NCI-H524 (cell line): ENCODE results near the gene MTNR1B.

ENCODE experiments used
- DNase-seq, 2 experiments: peaks; one replicate each; lab custom pipeline; 2025; lab: John Stamatoyannopoulos, UW

MTNR1B gene

GRCh38 chr11:92969634-92970347, at the start of gene MTNR1B:
MTNR1B (plus strand) TSS chr11:92969651; CDS start chr11:92969726, 75 bp downstream.
- peak in 1 of 2 experiments; percentile 40 for DNase-seq

- peak; percentile 63 to 82 for DNase-seq
These were observed 49.1 kb upstream of the MTNR1B start for GRCh38 chr11:92920331-92920730.

- DNase-seq, result no peak
These were observed 46.7 kb upstream of the MTNR1B start for GRCh38 chr11:92922731-92923130.

- DNase-seq, result no peak
These were observed 40.2 kb upstream of the MTNR1B start for GRCh38 chr11:92929246-92929645.

GRCh38 chr11:92929653-92930052, 39.8 kb upstream of the MTNR1B start:
- no peak for DNase-seq

GRCh38 chr11:92931746-92932422, 37.6 kb upstream of the MTNR1B start:
- peak; percentile 39 to 55 for DNase-seq

GRCh38 chr11:92939305-92939704, 30.1 kb upstream of the MTNR1B start:
- no peak for DNase-seq

GRCh38 chr11:92941676-92942571, 27.5 kb upstream of the MTNR1B start:
- DNase-seq, result peak in 1 of 2 experiments; percentile 2

- no peak for DNase-seq
These were observed 22.7 kb upstream of the MTNR1B start for GRCh38 chr11:92946707-92947106.

- no peak for DNase-seq
These were observed 21.3 kb upstream of the MTNR1B start for GRCh38 chr11:92948116-92948515.

- DNase-seq, result no peak
These were observed 15.4 kb upstream of the MTNR1B start for GRCh38 chr11:92954003-92954402.

GRCh38 chr11:92955860-92956259, 13.6 kb upstream of the MTNR1B start:
- DNase-seq, result no peak

- DNase-seq, result no peak
These were observed 8.6 kb upstream of the MTNR1B start for GRCh38 chr11:92960886-92961285.

- DNase-seq, result no peak
These were observed 7.0 kb upstream of the MTNR1B start for GRCh38 chr11:92962446-92962845.

- no peak for DNase-seq
These were observed 5.0 kb upstream of the MTNR1B start for GRCh38 chr11:92964471-92964870.

- no peak for DNase-seq
These were observed 4.3 kb upstream of the MTNR1B start for GRCh38 chr11:92965196-92965595.

GRCh38 chr11:92967178-92967577, 2.3 kb upstream of the MTNR1B start:
- no peak for DNase-seq

- no peak for DNase-seq
These were observed 1.6 kb upstream of the MTNR1B start for GRCh38 chr11:92967867-92968266.

- peak in 1 of 2 experiments; percentile 38 for DNase-seq
These were observed 188 bp upstream of the MTNR1B start for GRCh38 chr11:92969293-92969633.

- no peak for DNase-seq
These were observed 2.8 kb downstream of the MTNR1B start for GRCh38 chr11:92972248-92972647.

- DNase-seq, result no peak
These were observed 5.8 kb downstream of the MTNR1B start for GRCh38 chr11:92975285-92975684.

GRCh38 chr11:92976681-92977080, 7.2 kb downstream of the MTNR1B start:
- DNase-seq, result no peak

- no peak for DNase-seq
These were observed 8.0 kb downstream of the MTNR1B start for GRCh38 chr11:92977401-92977800.
